ENCODE data around the gene PEMT. TPM values are rescaled to one million over a fixed set of nuclear protein-coding genes. Genes with fewer than 3 reads are reported as not detected.

Gene PEMT
- total RNA-seq, 1 experiment from 2014 or later, result 69.8 TPM

- no peak overlapping the region for H2AFZ ChIP-seq (ENCODE audit: low read length)
- H3K9me3 ChIP-seq (ENCODE audit: low read length), result no peaks in the 10 kb centered on the region
- no peaks in the 10 kb centered on the region for H3K79me2 ChIP-seq (ENCODE audit: low read length)
- no peaks in the 10 kb centered on the region for H3K4me1 ChIP-seq (ENCODE audit: low read length)
- no peak for DNase-seq
- H3K36me3 ChIP-seq (ENCODE audit: insufficient read depth, low read length), result no peaks in the 10 kb centered on the region
- no peak overlapping the region for H3K27ac ChIP-seq (ENCODE audit: low read length)
- no peak overlapping the region for H3K4me3 ChIP-seq (ENCODE audit: low read length)
- H4K20me1 ChIP-seq (ENCODE audit: insufficient read depth, low read depth, low read length), result peaks cover 11% of the 10 kb centered on the region; the same call in 1 of the 2 replicates
- H3K9ac ChIP-seq (ENCODE audit: low read length), result no peak overlapping the region
- no peaks in the 10 kb centered on the region for H3K27me3 ChIP-seq (ENCODE audit: low read length)
- H3K9me2 ChIP-seq (replicated peaks; ENCODE audit: insufficient read depth, low read length), result no peaks in the 10 kb centered on the region
- no peak overlapping the region for H3K4me2 ChIP-seq (ENCODE audit: low read depth, low read length, poor library complexity, severe bottlenecking)
These were observed 90.4 kb downstream of the PEMT start for GRCh38 chr17:17500999-17501605.

- Histone ChIP-seq H3K27me3 (ENCODE audit: low read length) (no peaks in the 10 kb centered on the region), H4K20me1 (ENCODE audit: insufficient read depth, low read depth, low read length) (peaks cover 11% of the 10 kb centered on the region; the same call in 1 of the 2 replicates), H3K4me3 (ENCODE audit: low read length) (no peak overlapping the region), H3K36me3 (ENCODE audit: insufficient read depth, low read length) (no peaks in the 10 kb centered on the region), H3K9me3 (ENCODE audit: low read length) (no peaks in the 10 kb centered on the region), H3K9me2 (replicated peaks; ENCODE audit: insufficient read depth, low read length) (no peaks in the 10 kb centered on the region), H3K9ac (ENCODE audit: low read length) (no peak overlapping the region), H3K79me2 (ENCODE audit: low read length) (no peaks in the 10 kb centered on the region), H3K4me1 (ENCODE audit: low read length) (no peaks in the 10 kb centered on the region), H3K27ac (ENCODE audit: low read length) (no peak overlapping the region), H3K4me2 (ENCODE audit: low read depth, low read length, poor library complexity, severe bottlenecking) (no peak overlapping the region), H2AFZ (ENCODE audit: low read length) (no peak overlapping the region)
- no peak for DNase-seq
These were observed 91.9 kb downstream of the PEMT start for GRCh38 chr17:17499402-17500145.

- Histone ChIP-seq H3K4me1 (ENCODE audit: low read length) (no peaks in the 10 kb centered on the region), H3K27me3 (ENCODE audit: low read length) (no peaks in the 10 kb centered on the region), H3K4me2 (ENCODE audit: low read depth, low read length, poor library complexity, severe bottlenecking) (no peak overlapping the region), H2AFZ (ENCODE audit: low read length) (no peak overlapping the region), H3K79me2 (ENCODE audit: low read length) (no peaks in the 10 kb centered on the region), H3K9me3 (ENCODE audit: low read length) (no peaks in the 10 kb centered on the region), H3K4me3 (ENCODE audit: low read length) (no peak overlapping the region), H3K9ac (ENCODE audit: low read length) (no peak overlapping the region), H3K9me2 (replicated peaks; ENCODE audit: insufficient read depth, low read length) (no peaks in the 10 kb centered on the region), H4K20me1 (ENCODE audit: insufficient read depth, low read depth, low read length) (peaks cover 11% of the 10 kb centered on the region; the same call in 1 of the 2 replicates), H3K27ac (ENCODE audit: low read length) (no peak overlapping the region), H3K36me3 (ENCODE audit: insufficient read depth, low read length) (no peaks in the 10 kb centered on the region)
- DNase-seq, result no peak
These were observed 92.8 kb downstream of the PEMT start for GRCh38 chr17:17498606-17499301.

GRCh38 chr17:17497845-17498520 lies 93.5 kb downstream of the PEMT start:
- Histone ChIP-seq H3K27me3 (ENCODE audit: low read length) (no peaks in the 10 kb centered on the region), H2AFZ (ENCODE audit: low read length) (no peak overlapping the region), H3K4me2 (ENCODE audit: low read depth, low read length, poor library complexity, severe bottlenecking) (no peak overlapping the region), H3K4me1 (ENCODE audit: low read length) (no peaks in the 10 kb centered on the region), H3K9me3 (ENCODE audit: low read length) (no peaks in the 10 kb centered on the region), H3K9ac (ENCODE audit: low read length) (no peak overlapping the region), H3K27ac (ENCODE audit: low read length) (no peak overlapping the region), H4K20me1 (ENCODE audit: insufficient read depth, low read depth, low read length) (peaks cover 11% of the 10 kb centered on the region; the same call in 1 of the 2 replicates), H3K9me2 (replicated peaks; ENCODE audit: insufficient read depth, low read length) (no peaks in the 10 kb centered on the region), H3K79me2 (ENCODE audit: low read length) (no peaks in the 10 kb centered on the region), H3K36me3 (ENCODE audit: insufficient read depth, low read length) (no peaks in the 10 kb centered on the region), H3K4me3 (ENCODE audit: low read length) (no peak overlapping the region)
- DNase-seq, result no peak

GRCh38 chr17:17497065-17497844 lies 94.3 kb downstream of the PEMT start:
- H3K4me2 ChIP-seq (ENCODE audit: low read depth, low read length, poor library complexity, severe bottlenecking), result no peak overlapping the region
- DNase-seq, result no peak
- H3K9me3 ChIP-seq (ENCODE audit: low read length), result no peaks in the 10 kb centered on the region
- no peak overlapping the region for H3K4me3 ChIP-seq (ENCODE audit: low read length)
- no peaks in the 10 kb centered on the region for H3K4me1 ChIP-seq (ENCODE audit: low read length)
- H3K79me2 ChIP-seq (ENCODE audit: low read length), result no peaks in the 10 kb centered on the region
- H2AFZ ChIP-seq (ENCODE audit: low read length), result no peak overlapping the region
- H3K27ac ChIP-seq (ENCODE audit: low read length), result no peak overlapping the region
- H3K9ac ChIP-seq (ENCODE audit: low read length), result no peak overlapping the region
- no peaks in the 10 kb centered on the region for H3K36me3 ChIP-seq (ENCODE audit: insufficient read depth, low read length)
- no peaks in the 10 kb centered on the region for H3K27me3 ChIP-seq (ENCODE audit: low read length)
- no peaks in the 10 kb centered on the region for H3K9me2 ChIP-seq (replicated peaks; ENCODE audit: insufficient read depth, low read length)
- H4K20me1 ChIP-seq (ENCODE audit: insufficient read depth, low read depth, low read length), result peaks cover 11% of the 10 kb centered on the region; the same call in 1 of the 2 replicates

- Histone ChIP-seq H3K27ac (ENCODE audit: low read length) (no peak within 1 kb of the TSS), H2AFZ (ENCODE audit: low read length) (no peak within 1 kb of the TSS), H3K4me1 (ENCODE audit: low read length) (no peaks in the 10 kb centered on the region), H3K9me3 (ENCODE audit: low read length) (no peaks in the 10 kb centered on the region), H3K36me3 (ENCODE audit: insufficient read depth, low read length) (no peaks in the 10 kb centered on the region), H3K9me2 (replicated peaks; ENCODE audit: insufficient read depth, low read length) (no peaks in the 10 kb centered on the region), H4K20me1 (ENCODE audit: insufficient read depth, low read depth, low read length) (peaks cover 11% of the 10 kb centered on the region; the same call in 1 of the 2 replicates), H3K4me3 (ENCODE audit: low read length) (no peak within 1 kb of the TSS), H3K27me3 (ENCODE audit: low read length) (no peaks in the 10 kb centered on the region), H3K79me2 (ENCODE audit: low read length) (no peaks in the 10 kb centered on the region), H3K4me2 (ENCODE audit: low read depth, low read length, poor library complexity, severe bottlenecking) (no peak within 1 kb of the TSS), H3K9ac (ENCODE audit: low read length) (no peak within 1 kb of the TSS)
- peak; percentile 84 for DNase-seq
These were observed 95.1 kb downstream of the PEMT start, which contains the start of gene RASD1 for GRCh38 chr17:17496189-17497064. RASD1 (minus strand) TSS chr17:17496395; CDS start chr17:17496181, 214 bp downstream.

Measured in Karpas-422 (cell line).